OCI-LY1 (cell line): ENCODE results near the gene CRYBG1.

ENCODE experiments used
- CTCF ChIP-seq: fragments of 200-600 bp; sonication (generic), shearing (Covaris generic); IDR thresholded peaks from 2 replicates; pipeline ENCODE4 v1.5.1; 2017; ENCODE audit warnings: mild to moderate bottlenecking, antibody characterized with exemption, low read length, moderate library complexity, mixed read lengths
- EZH2 ChIP-seq: fragments of 200-600 bp; sonication (generic), shearing (Covaris generic); IDR thresholded peaks from 2 replicates; pipeline ENCODE4 v1.8.0; 2017; ENCODE audit warnings: borderline replicate concordance, mixed run types, mild to moderate bottlenecking, antibody characterized with exemption, low read length, moderate library complexity, mixed read lengths

GRCh38 chr6:106512968-106513574, 152.6 kb downstream of the CRYBG1 start:
- TF ChIP-seq CTCF (no peak), EZH2 (no peak)
